ENCODE measurements around the gene ABCA3.

ABCA3 gene

GRCh38 chr16:2235234-2235651, 105.3 kb downstream of the ABCA3 start:
- Histone ChIP-seq H3K27ac (ENCODE audit: insufficient read depth, low read depth, low read length, poor library complexity, severe bottlenecking) (no peak overlapping the region), H3K4me1 (ENCODE audit: control insufficient read depth, insufficient read depth, low read length) (peaks cover 13% of the 10 kb centered on the region), H3K36me3 (ENCODE audit: control insufficient read depth, insufficient read depth, low read length) (peaks cover 22% of the 10 kb centered on the region), H3K27me3 (ENCODE audit: control insufficient read depth, insufficient read depth, low read length, poor library complexity, severe bottlenecking) (peaks cover 32% of the 10 kb centered on the region), H3K4me3 (ENCODE audit: insufficient read depth, low read depth, low read length) (no peak overlapping the region), H3K9me3 (ENCODE audit: control insufficient read depth, low read length) (no peaks in the 10 kb centered on the region)
- WGBS, 2 experiments = 94% methylated on average over 28 of the region's 28 CpGs

GRCh38 chr16:2234813-2235170, 105.7 kb downstream of the ABCA3 start:
- Histone ChIP-seq H3K27me3 (ENCODE audit: control insufficient read depth, insufficient read depth, low read length, poor library complexity, severe bottlenecking) (peaks cover 32% of the 10 kb centered on the region), H3K9me3 (ENCODE audit: control insufficient read depth, low read length) (no peaks in the 10 kb centered on the region), H3K27ac (ENCODE audit: insufficient read depth, low read depth, low read length, poor library complexity, severe bottlenecking) (no peak overlapping the region), H3K4me3 (ENCODE audit: insufficient read depth, low read depth, low read length) (no peak overlapping the region), H3K4me1 (ENCODE audit: control insufficient read depth, insufficient read depth, low read length) (peaks cover 13% of the 10 kb centered on the region), H3K36me3 (ENCODE audit: control insufficient read depth, insufficient read depth, low read length) (peaks cover 22% of the 10 kb centered on the region)
- WGBS, 2 experiments = 96% methylated on average over 18 of the region's 18 CpGs

GRCh38 chr16:2233872-2234812, 106.4 kb downstream of the ABCA3 start:
- no peaks in the 10 kb centered on the region for H3K9me3 ChIP-seq (ENCODE audit: control insufficient read depth, low read length)
- peaks cover 32% of the 10 kb centered on the region for H3K27me3 ChIP-seq (ENCODE audit: control insufficient read depth, insufficient read depth, low read length, poor library complexity, severe bottlenecking)
- WGBS, 2 experiments = 96 to 97% methylated on average over 51 of the region's 51 CpGs
- peaks cover 13% of the 10 kb centered on the region for H3K4me1 ChIP-seq (ENCODE audit: control insufficient read depth, insufficient read depth, low read length)
- no peak overlapping the region for H3K4me3 ChIP-seq (ENCODE audit: insufficient read depth, low read depth, low read length)
- H3K36me3 ChIP-seq (ENCODE audit: control insufficient read depth, insufficient read depth, low read length) = peaks cover 24% of the 10 kb centered on the region
- no peak overlapping the region for H3K27ac ChIP-seq (ENCODE audit: insufficient read depth, low read depth, low read length, poor library complexity, severe bottlenecking)

- H3K36me3 ChIP-seq (ENCODE audit: control insufficient read depth, insufficient read depth, low read length) = peaks cover 32% of the 10 kb centered on the region
- 95 to 96% methylated on average over 28 of the region's 28 CpGs for WGBS, 2 experiments
Observed at GRCh38 chr16:2233046-2233775, 107.3 kb downstream of the ABCA3 start.

GRCh38 chr16:2232094-2232990, 108.2 kb downstream of the ABCA3 start:
- H3K4me3 ChIP-seq (ENCODE audit: insufficient read depth, low read depth, low read length) = no peak overlapping the region
- no peak overlapping the region for H3K27ac ChIP-seq (ENCODE audit: insufficient read depth, low read depth, low read length, poor library complexity, severe bottlenecking)
- H3K4me1 ChIP-seq (ENCODE audit: control insufficient read depth, insufficient read depth, low read length) = peaks cover 6% of the 10 kb centered on the region
- peaks cover 18% of the 10 kb centered on the region for H3K27me3 ChIP-seq (ENCODE audit: control insufficient read depth, insufficient read depth, low read length, poor library complexity, severe bottlenecking)
- peaks cover 35% of the 10 kb centered on the region for H3K36me3 ChIP-seq (ENCODE audit: control insufficient read depth, insufficient read depth, low read length)
- H3K9me3 ChIP-seq (ENCODE audit: control insufficient read depth, low read length) = no peaks in the 10 kb centered on the region
- WGBS, 2 experiments = 93 to 94% methylated on average over 41 of the region's 41 CpGs

More at GRCh38 chr16:2233046-2233775, 107.3 kb downstream of the ABCA3 start:
- Histone ChIP-seq H3K9me3 (ENCODE audit: control insufficient read depth, low read length) (no peaks in the 10 kb centered on the region), H3K4me3 (ENCODE audit: insufficient read depth, low read depth, low read length) (no peak overlapping the region), H3K27me3 (ENCODE audit: control insufficient read depth, insufficient read depth, low read length, poor library complexity, severe bottlenecking) (peaks cover 27% of the 10 kb centered on the region), H3K27ac (ENCODE audit: insufficient read depth, low read depth, low read length, poor library complexity, severe bottlenecking) (no peak overlapping the region), H3K4me1 (ENCODE audit: control insufficient read depth, insufficient read depth, low read length) (peaks cover 6% of the 10 kb centered on the region)

- no peak overlapping the region for H3K4me3 ChIP-seq (ENCODE audit: insufficient read depth, low read depth, low read length)
- H3K9me3 ChIP-seq (ENCODE audit: control insufficient read depth, low read length) = no peaks in the 10 kb centered on the region
- peaks cover 35% of the 10 kb centered on the region for H3K36me3 ChIP-seq (ENCODE audit: control insufficient read depth, insufficient read depth, low read length)
- WGBS, 2 experiments = 95% methylated on average over 29 of the region's 29 CpGs
- H3K27ac ChIP-seq (ENCODE audit: insufficient read depth, low read depth, low read length, poor library complexity, severe bottlenecking) = no peak overlapping the region
- H3K4me1 ChIP-seq (ENCODE audit: control insufficient read depth, insufficient read depth, low read length) = peaks cover 3% of the 10 kb centered on the region
- peaks cover 8% of the 10 kb centered on the region for H3K27me3 ChIP-seq (ENCODE audit: control insufficient read depth, insufficient read depth, low read length, poor library complexity, severe bottlenecking)
Observed at GRCh38 chr16:2231016-2231931, 109.3 kb downstream of the ABCA3 start.

- Histone ChIP-seq H3K4me1 (ENCODE audit: control insufficient read depth, insufficient read depth, low read length) (no peaks in the 10 kb centered on the region), H3K36me3 (ENCODE audit: control insufficient read depth, insufficient read depth, low read length) (peaks cover 32% of the 10 kb centered on the region), H3K27ac (ENCODE audit: insufficient read depth, low read depth, low read length, poor library complexity, severe bottlenecking) (no peak overlapping the region), H3K9me3 (ENCODE audit: control insufficient read depth, low read length) (no peaks in the 10 kb centered on the region), H3K4me3 (ENCODE audit: insufficient read depth, low read depth, low read length) (no peak overlapping the region), H3K27me3 (ENCODE audit: control insufficient read depth, insufficient read depth, low read length, poor library complexity, severe bottlenecking) (no peaks in the 10 kb centered on the region)
- WGBS, 2 experiments = 93 to 97% methylated on average over 13 of the region's 13 CpGs
Observed at GRCh38 chr16:2230376-2230775, 110.2 kb downstream of the ABCA3 start.

GRCh38 chr16:2229632-2230250, 110.8 kb downstream of the ABCA3 start:
- H3K27me3 ChIP-seq (ENCODE audit: control insufficient read depth, insufficient read depth, low read length, poor library complexity, severe bottlenecking) = no peaks in the 10 kb centered on the region
- no peaks in the 10 kb centered on the region for H3K4me1 ChIP-seq (ENCODE audit: control insufficient read depth, insufficient read depth, low read length)
- no peak overlapping the region for H3K4me3 ChIP-seq (ENCODE audit: insufficient read depth, low read depth, low read length)
- WGBS, 2 experiments = 95% methylated on average over 23 of the region's 23 CpGs
- no peak overlapping the region for H3K27ac ChIP-seq (ENCODE audit: insufficient read depth, low read depth, low read length, poor library complexity, severe bottlenecking)
- H3K36me3 ChIP-seq (ENCODE audit: control insufficient read depth, insufficient read depth, low read length) = peaks cover 26% of the 10 kb centered on the region
- no peaks in the 10 kb centered on the region for H3K9me3 ChIP-seq (ENCODE audit: control insufficient read depth, low read length)

GRCh38 chr16:2229091-2229490, 111.4 kb downstream of the ABCA3 start:
- H3K36me3 ChIP-seq (ENCODE audit: control insufficient read depth, insufficient read depth, low read length) = peaks cover 26% of the 10 kb centered on the region
- H3K4me1 ChIP-seq (ENCODE audit: control insufficient read depth, insufficient read depth, low read length) = no peaks in the 10 kb centered on the region
- H3K4me3 ChIP-seq (ENCODE audit: insufficient read depth, low read depth, low read length) = no peak overlapping the region
- no peak overlapping the region for H3K27ac ChIP-seq (ENCODE audit: insufficient read depth, low read depth, low read length, poor library complexity, severe bottlenecking)
- H3K27me3 ChIP-seq (ENCODE audit: control insufficient read depth, insufficient read depth, low read length, poor library complexity, severe bottlenecking) = no peaks in the 10 kb centered on the region
- 94 to 96% methylated on average over 12 of the region's 12 CpGs for WGBS, 2 experiments
- H3K9me3 ChIP-seq (ENCODE audit: control insufficient read depth, low read length) = no peaks in the 10 kb centered on the region
